GM12801 (cell line): Measurements from ENCODE around the gene HIVEP3.

Source experiments
- TF ChIP-seq, protein P1 (sequence below): IDR thresholded peaks from one replicate; pipeline ENCODE4 v1.5.1; 2011; ENCODE audit warnings: control low read depth; ENCODE audit not compliant: insufficient read length; ENCODE audit errors: extremely low read depth

HIVEP3 gene

DNA sequence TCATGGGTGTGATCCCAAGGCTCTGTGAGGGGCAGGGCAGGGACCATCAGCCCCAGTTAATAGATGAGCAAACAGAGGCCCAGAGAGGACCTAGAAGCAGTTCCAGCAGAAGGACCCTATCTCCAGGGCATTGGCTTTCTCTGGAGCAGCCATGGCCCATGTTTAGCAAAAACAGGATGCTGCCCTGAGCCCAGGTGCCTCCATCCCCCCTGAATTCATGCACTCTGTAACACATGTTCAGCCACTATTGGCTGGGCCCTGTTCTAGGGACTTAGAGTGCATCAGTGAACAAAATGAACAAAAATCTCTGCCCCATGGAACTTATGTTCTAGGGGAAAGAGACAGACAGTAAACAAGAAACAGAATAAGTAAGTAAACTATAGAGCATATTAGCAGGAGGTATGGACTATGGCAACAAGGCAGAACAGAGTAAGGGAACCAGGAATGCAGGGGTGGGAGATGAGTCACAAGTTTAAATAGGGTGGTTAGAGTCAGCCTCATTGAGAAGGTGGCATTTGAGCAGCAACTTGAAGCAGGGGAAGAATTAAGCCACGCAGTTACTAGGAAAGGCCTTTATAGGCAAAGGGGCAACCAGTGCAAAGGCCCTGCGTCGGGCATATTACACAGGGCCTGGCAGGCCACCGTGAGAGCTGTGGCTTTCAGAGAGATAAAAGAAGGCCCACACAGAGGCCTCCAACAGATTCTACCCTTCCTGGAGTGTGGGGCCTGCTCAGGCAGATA, 248.3 kb downstream of the HIVEP3 start:
- TF ChIP-seq, protein P1, sequence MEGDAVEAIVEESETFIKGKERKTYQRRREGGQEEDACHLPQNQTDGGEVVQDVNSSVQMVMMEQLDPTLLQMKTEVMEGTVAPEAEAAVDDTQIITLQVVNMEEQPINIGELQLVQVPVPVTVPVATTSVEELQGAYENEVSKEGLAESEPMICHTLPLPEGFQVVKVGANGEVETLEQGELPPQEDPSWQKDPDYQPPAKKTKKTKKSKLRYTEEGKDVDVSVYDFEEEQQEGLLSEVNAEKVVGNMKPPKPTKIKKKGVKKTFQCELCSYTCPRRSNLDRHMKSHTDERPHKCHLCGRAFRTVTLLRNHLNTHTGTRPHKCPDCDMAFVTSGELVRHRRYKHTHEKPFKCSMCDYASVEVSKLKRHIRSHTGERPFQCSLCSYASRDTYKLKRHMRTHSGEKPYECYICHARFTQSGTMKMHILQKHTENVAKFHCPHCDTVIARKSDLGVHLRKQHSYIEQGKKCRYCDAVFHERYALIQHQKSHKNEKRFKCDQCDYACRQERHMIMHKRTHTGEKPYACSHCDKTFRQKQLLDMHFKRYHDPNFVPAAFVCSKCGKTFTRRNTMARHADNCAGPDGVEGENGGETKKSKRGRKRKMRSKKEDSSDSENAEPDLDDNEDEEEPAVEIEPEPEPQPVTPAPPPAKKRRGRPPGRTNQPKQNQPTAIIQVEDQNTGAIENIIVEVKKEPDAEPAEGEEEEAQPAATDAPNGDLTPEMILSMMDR: no peak

DNA sequence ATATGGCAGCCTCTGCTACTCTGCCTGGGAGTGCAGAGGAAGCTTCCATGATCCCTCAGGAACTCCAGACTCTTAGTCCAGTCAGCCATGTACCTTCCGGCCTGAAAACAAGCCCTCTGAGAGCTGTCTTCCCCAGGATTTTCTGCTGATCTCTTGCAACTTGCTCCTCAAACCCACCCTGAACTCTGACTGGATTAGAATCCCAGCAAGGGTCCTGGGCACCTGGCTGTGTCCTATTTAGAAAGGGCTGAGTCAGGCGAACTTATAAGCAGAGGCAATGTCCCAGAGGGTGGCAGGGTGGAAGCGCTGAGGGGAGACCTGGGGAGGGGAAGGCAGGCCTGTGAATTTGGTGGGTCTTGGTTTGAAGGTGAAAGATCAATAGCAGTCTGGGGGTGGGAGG, 249.8 kb downstream of the HIVEP3 start:
- TF ChIP-seq, protein P1: no peak

DNA sequence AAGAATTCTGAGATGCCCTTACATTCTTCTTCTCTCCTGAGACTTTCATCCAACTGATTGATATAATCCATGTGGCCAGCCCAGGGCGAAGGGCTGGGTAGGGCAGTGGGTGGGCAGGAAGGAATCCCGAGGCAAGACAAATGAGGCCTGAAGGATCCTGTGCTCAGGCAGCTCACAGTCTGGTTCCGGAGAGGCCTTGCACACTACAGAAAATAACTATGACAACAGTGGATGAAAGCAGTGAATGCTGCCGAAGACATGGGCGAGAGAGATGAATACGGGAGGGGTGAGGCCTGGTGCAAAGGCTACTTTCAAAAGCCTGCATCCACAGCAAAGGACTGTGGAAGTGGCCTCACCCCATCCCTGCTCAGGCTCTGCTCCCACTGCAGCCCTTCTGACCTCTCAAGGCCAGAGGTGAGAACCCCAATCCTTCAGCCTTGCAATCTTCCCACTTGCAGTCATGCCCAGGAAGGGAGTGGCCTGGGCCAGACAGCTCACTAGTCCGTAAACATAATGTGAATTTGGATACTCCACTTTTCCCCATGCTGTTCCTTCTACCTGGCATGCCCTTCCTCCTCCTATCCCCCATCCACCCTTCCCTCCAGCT, 250.6 kb downstream of the HIVEP3 start:
- TF ChIP-seq, protein P1: no peak

GRCh38 chr1:41666981-41667631, 251.6 kb downstream of the HIVEP3 start:
- TF ChIP-seq, protein P1: no peak

- TF ChIP-seq, protein P1: no peak
Measured at GRCh38 chr1:41665962-41666917, 252.5 kb downstream of the HIVEP3 start.

- TF ChIP-seq, protein P1: no peak
Measured at GRCh38 chr1:41664861-41665640, 253.7 kb downstream of the HIVEP3 start.
